HG03354 (cell line): ENCODE data around the gene TANC1.

Experiments used
- ATAC-seq: cut with Tn5 transposase; IDR thresholded peaks from one replicate; pipeline ENCODE4 v1.9.1; 2021; ENCODE audit warnings: mild to moderate bottlenecking; ENCODE audit not compliant: unreplicated experiment, poor library complexity, severe bottlenecking

The TANC1 gene

GRCh38 chr2:158993030-158993429, 24.6 kb downstream of the TANC1 start:
- ATAC-seq = no peak

- no peak for ATAC-seq
These were observed 25.5 kb downstream of the TANC1 start for GRCh38 chr2:158993721-158994587.

GRCh38 chr2:158994920-158995676, 26.7 kb downstream of the TANC1 start:
- peak; percentile 61 for ATAC-seq

- no peak for ATAC-seq
These were observed 27.2 kb downstream of the TANC1 start for GRCh38 chr2:158995677-158996049.

GRCh38 chr2:158996378-158996993, 28.0 kb downstream of the TANC1 start:
- no peak for ATAC-seq

- ATAC-seq = no peak
These were observed 28.8 kb downstream of the TANC1 start for GRCh38 chr2:158997037-158997790.

- no peak for ATAC-seq
These were observed 30.3 kb downstream of the TANC1 start for GRCh38 chr2:158998551-158999248.

GRCh38 chr2:158999458-158999857, 31.0 kb downstream of the TANC1 start:
- ATAC-seq = no peak

GRCh38 chr2:159000072-159000471, 31.6 kb downstream of the TANC1 start:
- ATAC-seq = no peak

- ATAC-seq = no peak
These were observed 34.1 kb downstream of the TANC1 start for GRCh38 chr2:159002462-159003111.

GRCh38 chr2:159003555-159003954, 35.1 kb downstream of the TANC1 start:
- ATAC-seq = no peak

- ATAC-seq = no peak
These were observed 36.4 kb downstream of the TANC1 start for GRCh38 chr2:159004849-159005248.

- ATAC-seq = no peak
These were observed 41.5 kb downstream of the TANC1 start for GRCh38 chr2:159009940-159010339.

- ATAC-seq = no peak
These were observed 41.9 kb downstream of the TANC1 start for GRCh38 chr2:159010340-159010739.

GRCh38 chr2:159010963-159011362, 42.5 kb downstream of the TANC1 start:
- ATAC-seq = no peak

- no peak for ATAC-seq
These were observed 43.7 kb downstream of the TANC1 start for GRCh38 chr2:159012142-159012541.

- no peak for ATAC-seq
These were observed 44.7 kb downstream of the TANC1 start for GRCh38 chr2:159013103-159013502.

GRCh38 chr2:159015174-159015573, 46.7 kb downstream of the TANC1 start:
- ATAC-seq = no peak

GRCh38 chr2:159015823-159016222, 47.4 kb downstream of the TANC1 start:
- ATAC-seq = no peak
